ENCODE data around the gene RAB15.

The RAB15 gene

DNA sequence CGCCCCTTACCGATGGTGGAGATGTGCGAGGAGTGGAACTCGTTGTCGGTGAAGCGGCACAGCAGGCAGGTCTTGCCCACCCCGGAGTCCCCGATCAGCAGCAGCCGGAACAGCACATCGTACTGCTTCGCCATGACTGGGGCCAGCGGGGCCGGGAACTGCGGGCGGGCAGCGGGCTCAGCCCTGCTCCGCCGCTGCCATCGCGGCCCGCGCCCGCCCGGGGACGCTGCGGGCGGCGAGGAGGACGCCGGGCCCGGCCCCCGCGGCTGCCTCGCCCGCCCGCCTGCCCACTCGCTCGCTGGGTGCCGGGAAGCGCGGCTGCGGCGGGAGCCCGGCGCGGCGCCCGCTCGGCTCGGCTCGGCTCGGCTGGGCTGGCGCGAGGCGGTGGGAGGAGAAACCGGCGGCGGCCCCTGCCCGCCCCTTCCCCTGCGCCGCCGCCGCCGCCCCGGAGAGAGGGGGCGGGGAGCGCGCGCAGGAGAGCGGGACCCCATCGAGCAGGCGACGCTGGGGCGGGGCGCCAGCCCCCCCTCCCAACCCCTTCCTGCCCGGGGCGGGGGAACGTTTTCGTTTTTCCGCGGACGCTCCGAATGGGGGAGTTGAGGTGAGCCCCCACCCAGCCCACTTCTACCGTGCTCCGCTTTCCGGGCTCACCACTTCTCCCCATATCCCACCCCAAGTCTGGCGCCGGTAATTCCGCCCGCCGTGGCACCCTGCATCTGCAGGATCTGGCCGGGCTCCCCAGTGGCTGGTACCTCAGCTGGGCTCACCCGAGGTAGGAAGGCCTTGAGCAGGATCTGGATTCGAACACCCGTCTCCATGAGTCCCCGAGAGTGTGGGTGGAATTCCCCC, at the start of gene RAB15:
TSS of gene RAB15 (minus strand) at position 394 of the 849 bp plus-strand sequence. CDS start at position 134, 260 bp downstream.
- DNase-seq, result peak; percentile 22 to 36

DNA sequence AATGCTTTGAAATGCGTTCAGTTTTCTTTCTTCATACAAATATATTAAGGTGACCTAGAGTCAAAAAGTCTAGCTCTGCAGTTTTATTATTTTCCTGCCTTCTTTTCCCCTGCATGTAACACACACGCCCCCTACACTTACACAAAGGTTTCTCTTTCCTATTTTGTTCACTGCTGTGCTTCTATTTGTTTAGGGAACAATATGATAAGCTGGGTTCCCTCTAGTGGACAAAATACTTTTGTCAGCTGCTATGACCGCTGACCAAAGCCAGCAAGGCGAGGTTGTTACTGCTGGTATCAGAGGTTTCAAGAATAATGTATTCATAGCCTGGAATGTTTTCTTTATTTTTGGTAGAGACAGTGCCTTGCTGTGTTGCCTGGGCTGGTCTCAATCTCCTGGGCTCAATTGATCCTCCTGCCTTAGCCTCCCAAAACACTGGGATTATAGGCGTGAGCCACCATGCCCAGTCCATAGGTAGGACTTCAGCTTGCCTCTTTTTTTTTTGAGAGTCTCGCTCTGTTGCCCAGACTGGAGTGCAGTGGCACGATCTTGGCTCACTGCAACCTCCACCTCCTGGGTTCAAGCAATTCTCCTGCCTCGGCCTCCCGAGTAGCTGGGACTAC, 47.9 kb upstream of the RAB15 start:
- no peak for DNase-seq

DNA sequence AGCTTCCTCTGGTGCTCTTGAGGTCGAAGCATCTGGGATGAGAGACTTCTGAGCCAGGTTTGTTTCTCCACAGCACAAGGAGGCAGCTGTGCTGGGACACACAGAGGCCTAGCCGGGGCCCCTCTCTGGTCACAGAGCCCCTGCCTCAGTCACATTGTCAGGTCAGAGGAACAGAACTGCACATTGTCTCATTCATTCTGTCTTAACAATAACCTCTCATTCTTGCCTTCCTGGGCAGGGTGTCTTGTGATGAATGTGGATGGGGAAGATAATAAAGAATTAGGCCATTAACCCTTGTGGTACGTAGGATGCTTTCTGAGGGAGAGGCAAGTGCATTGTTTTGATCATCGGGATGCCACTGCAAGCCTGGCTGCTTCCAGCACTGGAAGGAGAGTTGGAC, 44.3 kb upstream of the RAB15 start:
- DNase-seq, result no peak

DNA sequence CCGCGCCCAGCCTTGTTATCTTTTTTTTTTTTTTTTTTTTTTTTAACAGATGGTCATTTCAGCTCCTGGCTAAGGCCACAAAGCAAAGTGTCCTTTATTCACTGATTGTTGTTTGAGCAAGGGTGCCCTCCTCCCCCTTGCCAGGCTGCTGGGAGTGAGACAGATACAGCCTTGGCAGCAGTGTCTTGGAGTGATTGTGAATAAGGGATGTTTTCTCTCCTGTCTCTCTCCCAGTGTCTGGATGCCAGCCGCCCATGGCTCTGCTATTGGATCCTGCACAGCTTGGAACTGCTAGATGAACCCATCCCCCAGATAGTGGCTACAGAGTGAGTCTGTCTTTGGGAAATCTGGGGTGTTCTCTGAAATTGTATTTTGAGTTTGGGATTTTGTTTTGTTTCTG, 43.3 kb upstream of the RAB15 start:
- DNase-seq, result no peak

DNA sequence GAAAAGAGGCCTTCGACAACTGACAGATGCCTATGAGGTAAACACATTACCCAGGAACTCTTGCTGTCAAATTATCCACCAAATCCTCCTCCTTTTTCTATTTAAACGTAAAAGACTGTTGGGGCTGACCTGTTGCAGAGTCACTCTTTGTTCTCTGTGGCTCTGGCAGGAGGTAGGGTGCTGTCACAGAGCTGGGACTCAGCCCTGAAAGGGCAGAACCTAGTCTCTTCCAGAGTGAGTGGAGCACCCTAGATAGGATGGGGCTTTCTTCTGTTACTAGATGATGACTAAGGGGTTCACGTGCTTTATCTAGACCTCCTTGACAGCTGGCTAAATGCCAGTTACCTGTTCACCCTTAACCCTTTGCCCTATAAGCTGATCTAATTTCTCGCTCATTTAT, 40.2 kb upstream of the RAB15 start:
- no peak for DNase-seq

DNA sequence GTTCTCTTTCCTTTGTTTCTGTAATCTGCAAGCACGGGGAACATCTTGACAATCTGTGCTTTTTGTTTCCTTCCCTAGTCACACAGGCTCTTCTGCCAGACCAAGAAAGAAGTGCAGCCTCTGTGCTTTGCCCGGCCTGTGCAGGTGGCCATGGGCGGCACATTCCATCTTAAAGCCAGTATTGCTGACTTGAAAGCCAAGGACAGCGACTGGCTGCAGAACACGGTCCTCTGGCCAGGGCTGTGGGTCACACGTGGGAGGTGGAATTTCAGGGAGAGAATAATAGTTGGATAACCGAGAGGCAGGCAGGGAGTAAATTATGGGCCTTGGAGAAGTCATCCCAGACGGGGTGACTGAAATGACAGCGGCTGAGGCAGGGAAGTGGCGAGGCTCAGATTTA, 39.4 kb upstream of the RAB15 start:
- DNase-seq, result no peak

DNA sequence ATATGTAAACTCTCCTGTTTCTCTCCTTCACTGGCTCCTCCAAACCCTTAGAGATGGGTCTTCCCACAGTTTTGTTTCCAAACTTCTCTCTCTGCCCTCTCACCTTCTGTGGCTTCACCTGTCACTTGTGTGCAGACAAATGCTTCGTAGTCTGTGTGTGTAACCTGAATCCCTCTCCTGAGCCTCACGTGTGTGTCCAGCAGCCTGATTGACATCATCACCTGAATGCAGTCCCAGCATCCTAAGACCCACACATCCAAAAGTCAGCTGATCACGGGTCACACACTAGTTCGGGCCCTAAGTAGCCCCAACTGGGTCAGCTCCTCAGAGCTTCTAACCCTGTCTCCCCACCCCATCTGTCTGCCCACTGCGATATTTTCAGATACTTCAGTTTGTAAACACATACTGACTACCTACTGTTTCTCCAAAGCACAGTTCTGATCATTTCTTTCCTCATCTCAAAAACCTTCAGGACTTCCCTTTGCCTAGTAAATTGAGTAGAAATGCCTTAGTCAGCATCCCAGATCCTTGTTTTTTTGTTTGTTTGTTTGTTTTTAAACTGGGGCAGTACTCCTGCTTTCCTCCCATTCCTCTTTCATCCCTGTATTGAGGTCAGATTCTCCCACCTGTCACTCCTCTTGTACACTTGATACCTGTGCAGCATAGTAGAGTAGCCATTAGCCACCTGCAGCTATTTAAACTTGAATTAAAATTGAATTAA, 38.2 kb upstream of the RAB15 start:
- DNase-seq, result no peak

DNA sequence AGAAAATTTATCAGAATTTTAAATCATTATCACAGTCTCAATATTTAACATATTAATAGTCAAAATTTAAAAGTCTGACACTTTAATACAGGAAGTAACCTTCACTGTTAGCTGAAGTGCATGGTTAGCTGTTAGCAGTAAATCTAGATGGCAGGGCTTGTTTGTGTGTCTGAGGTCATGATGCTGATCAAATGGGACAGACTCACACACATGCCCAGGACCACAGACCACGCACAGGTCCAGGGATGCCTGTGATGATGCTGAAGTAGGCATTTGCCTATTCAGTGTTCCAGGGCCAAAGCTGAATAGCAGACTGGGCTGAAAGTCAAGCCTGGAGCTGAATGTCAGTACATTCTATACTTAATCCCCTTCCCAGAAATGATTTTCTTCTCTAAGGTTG, 35.1 kb upstream of the RAB15 start:
- no peak for DNase-seq

DNA sequence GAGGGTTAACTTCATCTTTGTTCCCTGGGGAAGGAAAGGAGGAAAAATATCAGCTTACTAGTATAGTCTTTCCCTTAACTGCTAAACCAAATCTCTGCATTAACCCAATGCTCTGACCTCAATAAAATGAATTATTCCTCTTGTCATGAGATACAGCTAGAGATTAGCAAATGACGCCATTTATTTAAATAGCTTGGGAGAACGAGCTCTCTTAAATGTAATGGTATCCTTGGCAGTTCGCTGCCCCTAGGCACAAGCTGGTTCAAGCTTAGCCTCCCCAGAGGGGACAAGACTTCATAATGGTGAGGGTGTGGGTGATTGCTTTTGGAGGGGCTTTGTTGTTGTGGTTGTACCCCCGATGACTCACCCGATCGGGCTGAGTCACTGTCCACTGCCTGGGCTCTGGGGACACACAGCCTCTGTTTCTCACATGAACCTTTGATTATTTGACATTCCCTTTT, 34.2 kb upstream of the RAB15 start:
- no peak for DNase-seq

DNA sequence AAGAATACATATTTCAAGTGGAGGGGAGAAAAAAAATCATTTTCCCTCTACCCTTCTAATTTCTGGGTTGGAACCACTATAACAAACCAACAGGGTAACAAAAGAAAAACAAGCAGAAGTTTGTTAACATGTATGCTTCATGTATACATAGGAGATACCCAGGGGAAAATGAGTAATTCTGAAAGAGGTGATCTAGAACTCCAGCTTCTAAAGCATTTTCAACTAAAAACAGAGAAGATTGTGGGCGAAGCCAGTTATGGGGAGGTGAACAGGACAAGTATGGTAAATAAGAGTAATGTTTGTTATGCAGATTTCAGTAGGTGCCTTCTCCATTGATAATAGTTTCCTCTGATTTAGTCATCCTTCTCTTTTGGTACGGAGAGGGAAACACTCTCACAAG, 31.3 kb upstream of the RAB15 start:
- no peak for DNase-seq

DNA sequence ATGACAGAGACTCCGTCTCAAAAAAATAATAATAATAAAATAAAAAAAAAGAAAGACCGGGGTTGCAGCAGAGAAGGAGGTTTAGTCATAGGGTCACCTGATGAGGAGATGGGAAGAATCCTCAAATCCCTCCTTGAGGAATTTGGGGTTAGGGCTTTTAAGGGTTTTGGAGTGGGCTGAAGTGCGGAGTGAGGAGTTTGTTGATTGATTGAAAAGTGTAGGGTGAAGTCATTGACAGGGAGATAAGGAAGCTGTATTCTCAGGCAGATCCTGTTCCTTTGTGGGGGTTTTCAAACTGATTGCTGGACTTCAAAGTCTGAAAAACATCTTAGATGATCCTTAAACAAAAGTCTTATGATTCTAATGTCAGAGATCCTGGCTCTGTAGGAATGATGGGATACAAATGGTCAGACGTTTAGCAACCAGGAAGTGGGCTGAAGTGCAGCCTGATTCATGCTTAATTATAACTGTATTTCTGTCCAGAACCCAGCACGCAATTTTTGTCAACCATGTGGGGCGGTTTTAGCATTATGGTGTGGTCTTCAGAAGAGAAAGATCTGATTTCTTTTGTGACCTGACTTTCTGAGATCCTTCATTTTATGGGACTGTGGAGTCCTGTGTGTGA, 30.6 kb upstream of the RAB15 start:
- DNase-seq, result no peak

DNA sequence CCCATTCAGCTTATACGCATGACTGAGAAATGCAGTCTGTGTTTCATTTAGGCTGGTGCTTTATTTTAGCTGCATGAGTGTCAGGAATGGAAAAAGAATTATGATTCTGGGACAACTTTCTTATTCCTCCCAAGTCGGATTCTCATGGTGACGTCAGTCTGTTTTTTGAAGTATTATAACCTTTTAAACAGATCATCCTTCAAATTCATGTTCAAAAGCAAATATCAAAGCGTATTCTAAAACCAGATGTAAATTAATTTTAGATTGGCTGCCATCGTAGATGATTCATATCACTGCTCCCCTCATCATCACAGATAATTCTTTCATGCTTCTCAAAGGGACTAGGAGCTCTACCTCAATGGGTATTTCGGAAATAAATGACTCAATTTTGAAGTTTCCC, 29.6 kb upstream of the RAB15 start:
- no peak for DNase-seq

DNA sequence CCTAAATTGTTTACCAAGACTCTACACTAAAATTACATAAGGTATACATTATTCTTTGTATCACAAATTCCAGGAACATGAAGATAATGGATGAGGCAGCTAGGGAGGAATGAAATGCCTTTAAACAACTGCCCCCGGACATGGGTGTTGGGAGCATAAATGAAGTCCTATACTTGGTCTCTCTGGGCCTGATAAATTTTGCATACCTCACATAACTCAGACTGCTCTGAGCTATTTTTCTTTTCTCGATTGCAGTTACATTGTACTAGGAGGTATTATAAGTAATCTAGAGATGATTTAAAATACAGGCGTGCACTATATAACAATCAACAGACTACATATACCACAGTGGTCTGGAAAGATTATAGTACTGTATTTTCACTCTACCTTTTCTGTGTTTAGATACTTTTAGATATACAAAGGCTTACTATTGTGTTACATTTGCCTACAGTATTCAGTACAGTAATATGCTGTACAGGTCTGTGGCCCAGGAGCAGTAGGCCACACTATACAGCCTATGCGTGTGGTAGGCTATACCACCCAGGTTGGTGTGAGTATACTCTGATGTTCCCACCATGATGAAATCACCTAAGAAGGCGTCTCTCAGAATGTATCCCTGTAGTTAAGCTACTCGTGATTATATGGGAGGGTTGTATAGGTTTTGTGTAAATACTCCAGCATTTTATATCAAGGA, 28.9 kb upstream of the RAB15 start:
- no peak for DNase-seq

DNA sequence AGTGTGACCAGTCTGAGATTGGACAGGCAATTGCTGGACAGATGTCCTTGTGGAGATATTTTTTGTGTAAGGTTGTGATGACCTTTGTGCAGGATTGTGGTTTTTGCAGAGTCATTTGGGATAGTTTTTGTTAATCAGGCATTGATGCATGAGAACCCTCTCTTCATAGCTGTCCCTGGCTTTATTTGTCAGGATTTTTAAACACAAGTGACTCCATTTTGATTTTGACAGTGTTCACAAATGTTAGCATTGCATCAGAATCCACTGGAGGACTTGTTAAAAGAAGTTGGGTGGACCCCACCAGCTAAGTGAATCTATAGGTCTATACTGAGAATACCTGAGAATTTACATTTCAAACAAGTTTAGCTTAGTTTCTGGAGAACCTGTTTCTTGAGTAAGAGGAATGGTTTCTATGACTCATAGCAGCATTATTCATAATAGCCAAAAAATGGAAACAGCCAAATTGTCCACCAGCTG, 26.4 kb upstream of the RAB15 start:
- DNase-seq, result no peak

DNA sequence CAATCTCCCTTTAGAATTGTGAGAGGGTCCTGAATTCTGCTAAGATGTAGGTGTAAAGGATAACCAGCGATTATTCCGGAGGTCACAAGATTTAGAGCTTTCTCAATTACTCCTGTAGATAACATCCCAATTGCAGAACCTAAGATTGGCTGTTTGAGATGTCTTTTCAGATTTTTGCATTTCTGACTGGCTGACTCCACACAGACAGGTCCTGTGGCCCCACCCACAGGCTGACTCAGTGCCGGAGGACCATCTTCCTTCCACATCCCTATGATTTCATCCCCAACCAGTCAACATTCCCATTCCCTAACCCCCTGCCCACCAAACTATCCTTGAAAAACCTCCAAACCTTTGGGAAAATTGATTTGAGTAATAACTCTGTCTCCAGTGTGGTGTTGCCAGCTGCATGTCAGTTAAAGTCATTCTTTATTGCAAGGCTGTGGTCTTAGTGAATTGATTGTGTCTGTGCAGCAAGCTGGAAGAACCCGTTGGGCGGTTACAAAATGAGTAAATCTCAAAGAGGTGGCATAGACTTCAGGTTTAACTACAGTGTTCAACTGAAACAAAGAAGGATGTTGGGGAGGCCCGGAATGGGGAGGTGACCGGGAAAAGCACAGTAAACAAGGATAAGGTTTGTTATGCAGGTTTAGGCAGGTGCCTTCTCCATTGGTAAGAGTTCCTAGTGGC, 25.1 kb upstream of the RAB15 start:
- no peak for DNase-seq

DNA sequence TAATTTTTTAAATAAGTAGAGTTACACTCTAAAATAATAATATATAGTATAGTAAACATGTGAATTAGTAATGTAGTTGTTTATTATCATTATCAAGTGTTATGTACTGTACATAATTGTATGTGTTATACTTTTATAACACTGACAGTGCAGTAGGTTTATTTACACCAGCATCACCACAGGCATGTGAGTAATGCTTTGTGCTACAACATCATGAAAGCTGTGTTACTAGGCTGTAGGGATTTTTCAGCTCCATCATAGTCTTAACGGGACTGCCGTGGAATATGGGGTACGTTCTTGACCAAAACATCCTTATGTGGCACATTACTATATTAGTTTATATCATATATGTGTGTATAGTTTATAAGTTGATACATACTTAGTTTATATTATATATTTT, 23.2 kb upstream of the RAB15 start:
- no peak for DNase-seq

DNA sequence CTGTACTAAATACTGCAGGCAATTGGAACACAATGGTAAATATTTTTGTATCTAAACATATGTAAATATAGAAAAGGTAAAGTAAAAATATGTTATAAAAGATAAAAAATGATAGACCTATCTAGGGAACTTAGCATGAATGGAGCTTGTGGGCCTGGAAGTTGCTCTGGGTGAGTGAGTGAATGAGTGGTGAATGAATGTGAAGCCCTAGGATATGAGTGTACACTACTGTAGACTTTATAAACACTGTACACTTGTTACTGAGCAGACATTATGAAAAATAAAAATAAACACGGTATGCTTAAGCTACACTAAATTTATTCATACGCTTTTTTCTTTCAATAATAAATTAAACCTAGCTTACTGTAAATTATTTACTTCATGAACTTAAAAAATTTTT, 22.4 kb upstream of the RAB15 start:
- no peak for DNase-seq

DNA sequence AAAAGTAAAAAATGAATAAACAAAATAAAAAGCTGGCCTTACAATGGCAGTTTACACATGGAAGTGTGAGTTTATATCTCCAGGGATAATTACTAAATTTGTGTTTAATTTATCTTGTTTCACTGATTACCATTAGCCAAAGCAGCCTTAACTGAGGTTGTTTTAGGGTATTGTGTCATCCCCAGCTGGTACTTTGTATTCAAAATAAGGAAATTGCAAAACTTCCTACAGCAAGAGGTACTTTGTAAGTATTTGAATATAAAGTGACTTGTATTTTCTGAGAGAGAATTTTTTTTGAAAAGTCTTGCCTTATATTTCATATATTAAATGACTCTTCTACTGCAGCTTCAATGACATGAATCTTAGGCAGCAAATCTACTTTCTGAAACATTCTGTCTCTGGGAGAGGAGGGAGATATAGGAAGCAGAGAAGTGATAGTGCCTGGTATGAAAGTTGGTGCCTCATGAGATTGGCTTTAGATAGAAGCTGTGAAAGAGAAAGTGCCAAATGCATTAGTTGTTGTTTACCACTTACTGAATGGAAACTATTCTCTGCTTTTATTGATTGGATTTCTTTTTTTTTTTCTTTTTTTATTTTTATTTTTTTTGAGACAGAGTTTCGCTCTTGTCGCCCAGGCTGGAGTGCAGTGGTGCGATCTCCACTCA, 21.3 kb upstream of the RAB15 start:
- no peak for DNase-seq

DNA sequence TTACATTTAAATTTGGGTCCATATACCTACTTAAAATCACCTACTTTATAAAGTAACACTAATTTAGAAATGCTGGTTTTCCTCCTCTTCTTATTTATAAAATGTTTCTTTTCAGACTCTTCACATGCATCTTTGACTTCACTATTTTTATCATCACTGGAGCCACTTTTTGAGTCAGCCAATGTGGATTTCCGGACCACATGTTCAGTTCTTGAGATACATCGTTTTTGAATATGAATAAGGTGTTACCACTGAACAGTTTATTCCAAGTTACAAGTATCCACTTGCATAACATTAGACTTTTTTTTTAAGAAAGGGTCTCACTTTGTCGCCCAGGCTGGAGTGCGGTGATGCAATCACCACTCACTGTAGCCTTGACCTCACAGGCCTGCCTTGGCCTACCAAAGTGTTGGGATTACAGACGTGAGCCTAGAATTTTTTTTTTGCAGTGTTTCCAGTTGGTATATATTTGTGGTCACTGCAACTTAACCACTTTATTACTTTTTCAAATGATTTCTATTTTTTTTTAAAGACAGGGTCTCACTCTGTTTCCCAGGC, 20.3 kb upstream of the RAB15 start:
- DNase-seq, result no peak

DNA sequence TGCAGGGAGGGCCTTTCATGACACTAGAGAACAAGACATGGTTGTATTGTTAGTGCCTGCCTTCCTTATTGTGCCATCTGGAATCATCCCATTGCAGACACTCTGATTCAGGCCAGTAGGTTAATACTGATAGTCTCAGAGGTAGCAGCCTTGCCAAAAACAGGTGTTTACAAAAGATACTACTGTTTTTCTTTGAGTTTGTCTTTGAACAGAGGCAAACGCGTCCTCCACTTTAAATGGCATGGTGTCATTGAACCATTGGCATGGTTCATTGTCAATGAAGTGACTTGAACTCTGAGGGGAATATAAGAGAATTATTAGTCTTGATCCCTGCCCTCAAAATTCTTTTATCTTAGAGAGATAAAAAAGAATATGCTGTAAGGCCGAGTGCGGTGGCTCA, 18.8 kb upstream of the RAB15 start:
- no peak for DNase-seq

DNA sequence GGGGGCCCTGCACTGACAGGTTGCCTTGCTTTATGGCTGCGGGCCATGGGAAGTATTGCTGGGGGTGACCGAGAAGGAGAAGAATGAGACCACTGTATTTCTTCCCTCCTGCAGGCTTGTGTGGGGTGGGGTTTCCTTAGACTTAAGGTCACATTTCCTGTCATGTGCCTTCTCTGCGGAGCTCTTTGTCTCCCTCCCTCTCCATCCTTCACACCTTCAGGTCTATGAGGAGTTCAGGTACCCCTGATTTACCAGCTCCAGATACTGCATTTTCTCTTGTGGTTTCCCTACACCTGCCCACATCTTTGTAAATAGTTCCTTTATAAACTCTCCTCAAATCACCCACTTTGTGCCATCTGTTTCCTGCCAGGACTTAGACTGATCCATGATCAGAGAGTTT, 18.2 kb upstream of the RAB15 start:
- no peak for DNase-seq
